Measurements from ENCODE around the gene MEF2A.

- no peak for TF ChIP-seq CTCF (IDR thresholded peaks at IDR 0.05)
- no peak for TF ChIP-seq POLR2A (IDR thresholded peaks at IDR 0.05)
These were observed 70.0 kb downstream of the MEF2A start for GRCh38 chr15:99635794-99636193.
